HCT116 (cell line): ENCODE data around the gene SUCNR1. TPM values are rescaled to one million over a fixed set of nuclear protein-coding genes. Genes with fewer than 3 reads are reported as not detected.
A peak's percentile ranks its signal among the peaks of the same experiment; 100 is the strongest.

Experiments used
- ATAC-seq: fragments of 200-7000 bp; cut with Tn5 transposase; 2 replicates; pipeline ENCODE4 v1.9.1; 2020; ENCODE audit warnings: mild to moderate bottlenecking, moderate library complexity
- BruUV-seq: library from RNA; stranded (reverse); fragments of 400-500 nt; replicated peaks from 2 replicates; lab custom pipeline; 2021; lab: Mats Ljungman, UMichigan
- CTCF ChIA-PET: fragments of 300-600 bp; sonication (Branson Sonifier 250); formaldehyde crosslinking; loops from one replicate; lab custom pipeline; 2021; ENCODE audit warnings: antibody characterized with exemption; lab: Charles Lee
- POLR2A ChIA-PET: fragments of 300-600, 350-600 bp; sonication (Branson Sonifier 250); formaldehyde crosslinking; loops from one replicate; lab custom pipeline; 2021; ENCODE audit warnings: antibody characterized with exemption; lab: Charles Lee
- RAD21 ChIA-PET, 2 experiments: fragments of 300-600 bp; sonication (Branson Sonifier 250); formaldehyde crosslinking; loops; one replicate each; lab custom pipeline; 2023; ENCODE audit warnings: low total read pairs in 2 of 2; ENCODE audit not compliant: uncharacterized antibody in 2 of 2, unreplicated experiment in 2 of 2, low non-redundant PET in 1 of 2; lab: Charles Lee
- DNase-seq: peaks from one replicate; pipeline ENCODE4 v3.0.0-alpha.2; 2010; ENCODE audit warnings: low read depth, low spot score
- H2AFZ ChIP-seq: fragments of 200-600 bp; shearing (Covaris generic), sonication (generic); 2 replicates; pipeline ENCODE4 v1.6.1; 2017; ENCODE audit warnings: low read depth, mixed run types, mixed read lengths, antibody characterized with exemption, low read length; ENCODE audit not compliant: poor library complexity, severe bottlenecking
- H3K27ac ChIP-seq: 2 replicates; pipeline ENCODE4 v1.5.1; 2012; ENCODE audit warnings: low read depth, low read length
- H3K27me3 ChIP-seq: fragments of 200-600 bp; sonication (generic); 2 replicates; pipeline ENCODE4 v1.6.1; 2016; ENCODE audit warnings: mixed run types, low read length, mixed read lengths; ENCODE audit not compliant: insufficient read depth
- H3K36me3 ChIP-seq, 2 experiments: fragments of 200-500 bp in 1 of 2; fragments of 200-600 bp in 1 of 2; sonication (Bioruptor generic) in 1 of 2; sonication (generic) in 1 of 2; 2 replicates each; pipeline versions ENCODE4 v1.5.1 to v1.6.1; 2014 to 2016; ENCODE audit warnings: low read length in 2 of 2, inconsistent platforms in 1 of 2, mixed read lengths in 1 of 2, mixed run types in 1 of 2; ENCODE audit not compliant: insufficient read depth in 2 of 2, control insufficient read depth in 1 of 2
- H3K4me1 ChIP-seq, 2 experiments: fragments of 200-600 bp in 1 of 2; sonication (generic) in 1 of 2; 2 replicates each; pipeline versions ENCODE4 v1.5.1 to v1.6.1; 2012 to 2017; ENCODE audit warnings: low read length in 2 of 2, inconsistent platforms in 1 of 2, mild to moderate bottlenecking in 1 of 2, mixed read lengths in 1 of 2, mixed run types in 1 of 2, moderate library complexity in 1 of 2; ENCODE audit not compliant: insufficient read depth in 2 of 2, control insufficient read depth in 1 of 2
- H3K4me2 ChIP-seq: fragments of 200-600 bp; sonication (generic); 2 replicates; pipeline ENCODE4 v1.6.1; 2017; ENCODE audit warnings: mixed run types, low read length, mixed read lengths
- H3K4me3 ChIP-seq, 2 experiments: fragments of 200-600 bp in 1 of 2; sonication (generic) in 1 of 2; replicated peaks in 1 of 2; 2 replicates each; pipeline ENCODE4 v1.5.1; 2011 to 2016; ENCODE audit warnings: low read length in 2 of 2, control low read depth in 1 of 2, low read depth in 1 of 2, mild to moderate bottlenecking in 1 of 2, mixed read lengths in 1 of 2, mixed run types in 1 of 2
- H3K79me2 ChIP-seq: fragments of 200-600 bp; sonication (generic); 2 replicates; pipeline ENCODE4 v1.6.1; 2017; ENCODE audit warnings: mild to moderate bottlenecking, mixed run types, low read length, moderate library complexity, mixed read lengths; ENCODE audit not compliant: insufficient read depth
- H3K9ac ChIP-seq: fragments of 200-600 bp; sonication (generic); 2 replicates; pipeline ENCODE4 v1.6.1; 2016; ENCODE audit warnings: low read length, mixed read lengths
- H3K9me2 ChIP-seq: fragments of 200-600 bp; sonication (generic), shearing (Covaris generic); 2 replicates; pipeline ENCODE4 v1.6.1; 2017; ENCODE audit warnings: mixed run types, mild to moderate bottlenecking, moderate library complexity; ENCODE audit not compliant: insufficient read depth
- H3K9me3 ChIP-seq, 2 experiments: fragments of 200-500 bp in 1 of 2; fragments of 200-600 bp in 1 of 2; sonication (Bioruptor generic) in 1 of 2; sonication (generic) in 1 of 2; 2 replicates each; pipeline ENCODE4 v1.6.1; 2014 to 2017; ENCODE audit warnings: low read length in 2 of 2, mixed read lengths in 2 of 2, inconsistent platforms in 1 of 2, low read depth in 1 of 2, mild to moderate bottlenecking in 1 of 2, mixed run types in 1 of 2, moderate library complexity in 1 of 2; ENCODE audit not compliant: control insufficient read depth in 1 of 2, insufficient read depth in 1 of 2
- H4K20me1 ChIP-seq: fragments of 200-600 bp; sonication (generic), shearing (Covaris generic); 2 replicates; pipeline ENCODE4 v1.6.1; 2017; ENCODE audit warnings: mixed run types, mild to moderate bottlenecking, moderate library complexity; ENCODE audit not compliant: insufficient read depth
- MAX ChIP-seq: IDR thresholded peaks from 2 replicates; pipeline ENCODE4 v1.6.1; 2012
- REST ChIP-seq: IDR thresholded peaks from 2 replicates; pipeline ENCODE4 v1.6.1; 2012; ENCODE audit warnings: low read depth
- intact Hi-C: fragments of 100-400 bp; cut with micrococcal nuclease; formaldehyde crosslinking; loops from 2 replicates; pipeline ENCODE4 v1.10.0; 2022
- total RNA-seq: library from RNA; stranded (reverse); gene quantifications from one replicate; pipeline ENCODE4 v1.2.1, GENCODE V29; 2021; ENCODE audit not compliant: unreplicated experiment

SUCNR1 gene
- total RNA-seq, 1 experiment from 2014 or later, result 0.17 TPM

- H2AFZ ChIP-seq, result no peak overlapping the region
Measured at GRCh38 chr3:151925876-151926275, 52.4 kb downstream of the SUCNR1 start.

More at GRCh38 chr3:151925876-151926275, 52.4 kb downstream of the SUCNR1 start:
- ChIA-PET POLR2A (no interaction called here), CTCF (interaction anchor here (1.5 kb wide), 1 partner anchor 486 kb away, joined by 4 read pairs; no protein-coding TSS in a partner anchor), RAD21 (no interaction called here)
- H3K9me2 ChIP-seq, result no peaks in the 10 kb centered on the region
- BruUV-seq, result no TSS peak
- H3K36me3 ChIP-seq, result no peaks in the 10 kb centered on the region
- H4K20me1 ChIP-seq, result no peaks in the 10 kb centered on the region
- ATAC-seq (0 out of 2 replicates have a peak, but pooled peaks have one; percentile 44), DNase-seq (no peak)
- no peaks in the 10 kb centered on the region for H3K9me3 ChIP-seq
- intact Hi-C loops, result no loop called here
- no peak overlapping the region for H3K4me3 ChIP-seq
- no peak overlapping the region for H3K4me2 ChIP-seq
- TF ChIP-seq MAX (peak; percentile 33; the same call in 1 of the 2 replicates), REST (no peak)
- H3K27me3 ChIP-seq, result no peaks in the 10 kb centered on the region
- H3K79me2 ChIP-seq, result no peaks in the 10 kb centered on the region
- no peak overlapping the region for H3K27ac ChIP-seq
- H3K4me1 ChIP-seq, result peaks cover 7 to 25% of the 10 kb centered on the region in 2 experiments; a peak in 2 of 4 replicates
- H3K9ac ChIP-seq, result no peak overlapping the region
